IMR-90 (cell line): ENCODE data around the gene MLX.

Source experiments
- BHLHE40 ChIP-seq: fragments of 150-350 bp; IDR thresholded peaks from 2 replicates; pipeline ENCODE4 v1.6.1; 2016; ENCODE audit warnings: mild to moderate bottlenecking, low read depth, low read length
- CEBPB ChIP-seq: IDR thresholded peaks from 2 replicates; pipeline ENCODE4 v1.6.1; 2012; ENCODE audit warnings: low read depth, low read length, improper control_type of control experiment
- ELK1 ChIP-seq: fragments of 150-350 bp; IDR thresholded peaks from 2 replicates; pipeline ENCODE4 v1.6.1; 2016; ENCODE audit warnings: low read depth, mild to moderate bottlenecking, low read length, moderate library complexity, borderline replicate concordance
- MAFK ChIP-seq: IDR thresholded peaks from 2 replicates; pipeline ENCODE4 v1.6.1; 2012; ENCODE audit warnings: low read depth, low read length, improper control_type of control experiment
- MAZ ChIP-seq: IDR thresholded peaks from 2 replicates; pipeline ENCODE4 v1.6.1; 2012; ENCODE audit warnings: low read depth, mild to moderate bottlenecking, low read length, improper control_type of control experiment, moderate library complexity, borderline replicate concordance
- MXI1 ChIP-seq: IDR thresholded peaks from 2 replicates; pipeline ENCODE4 v1.6.1; 2012; ENCODE audit warnings: low read depth, mild to moderate bottlenecking, low read length, moderate library complexity, borderline replicate concordance
- NFE2L2 ChIP-seq: fragments of 150-350 bp; IDR thresholded peaks from 2 replicates; pipeline ENCODE4 v1.6.1; 2016; ENCODE audit warnings: low read depth, mild to moderate bottlenecking, low read length
- POLR2A ChIP-seq: IDR thresholded peaks from 2 replicates; pipeline ENCODE4 v1.6.1; 2012; ENCODE audit warnings: mild to moderate bottlenecking, low read depth, low read length
- RCOR1 ChIP-seq: IDR thresholded peaks from 2 replicates; pipeline ENCODE4 v1.6.1; 2012; ENCODE audit warnings: mild to moderate bottlenecking, low read length, improper control_type of control experiment; ENCODE audit not compliant: insufficient replicate concordance
- RFX5 ChIP-seq: IDR thresholded peaks from 2 replicates; pipeline ENCODE4 v1.8.0; 2012; ENCODE audit warnings: low read depth, mild to moderate bottlenecking, low read length, moderate library complexity
- USF2 ChIP-seq: fragments of 150-350 bp; IDR thresholded peaks from 2 replicates; pipeline ENCODE4 v1.6.1; 2017; ENCODE audit warnings: mild to moderate bottlenecking, antibody characterized with exemption, low read length, low read depth
- TF ChIP-seq, protein P1 (sequence below): conservative IDR thresholded peaks from 2 replicates; pipeline ENCODE4 v1.5.1; 2012; ENCODE audit warnings: mild to moderate bottlenecking, low read depth, low read length, improper control_type of control experiment

- TF ChIP-seq, protein P1, sequence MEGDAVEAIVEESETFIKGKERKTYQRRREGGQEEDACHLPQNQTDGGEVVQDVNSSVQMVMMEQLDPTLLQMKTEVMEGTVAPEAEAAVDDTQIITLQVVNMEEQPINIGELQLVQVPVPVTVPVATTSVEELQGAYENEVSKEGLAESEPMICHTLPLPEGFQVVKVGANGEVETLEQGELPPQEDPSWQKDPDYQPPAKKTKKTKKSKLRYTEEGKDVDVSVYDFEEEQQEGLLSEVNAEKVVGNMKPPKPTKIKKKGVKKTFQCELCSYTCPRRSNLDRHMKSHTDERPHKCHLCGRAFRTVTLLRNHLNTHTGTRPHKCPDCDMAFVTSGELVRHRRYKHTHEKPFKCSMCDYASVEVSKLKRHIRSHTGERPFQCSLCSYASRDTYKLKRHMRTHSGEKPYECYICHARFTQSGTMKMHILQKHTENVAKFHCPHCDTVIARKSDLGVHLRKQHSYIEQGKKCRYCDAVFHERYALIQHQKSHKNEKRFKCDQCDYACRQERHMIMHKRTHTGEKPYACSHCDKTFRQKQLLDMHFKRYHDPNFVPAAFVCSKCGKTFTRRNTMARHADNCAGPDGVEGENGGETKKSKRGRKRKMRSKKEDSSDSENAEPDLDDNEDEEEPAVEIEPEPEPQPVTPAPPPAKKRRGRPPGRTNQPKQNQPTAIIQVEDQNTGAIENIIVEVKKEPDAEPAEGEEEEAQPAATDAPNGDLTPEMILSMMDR = peak; percentile 54
- TF ChIP-seq POLR2A (peak; percentile 78), BHLHE40 (no peak), MXI1 (peak; percentile 50; the same call in 1 of the 2 replicates), CEBPB (peak; percentile 25; the same call in 1 of the 2 replicates), NFE2L2 (no peak), RCOR1 (no peak), MAZ (peak; percentile 97), USF2 (no peak), RFX5 (no peak), ELK1 (no peak), MAFK (no peak)
Measured at GRCh38 chr17:42609182-42609813, 42.4 kb downstream of the MLX start, which contains the start of the genes RETREG3 and TUBG1.
